ENCODE measurements around the gene DCDC2B. TPM values are rescaled to one million over a fixed set of nuclear protein-coding genes. Genes with fewer than 3 reads are reported as not detected.

Gene DCDC2B
- total RNA-seq, 1 donor from 2014 or later: not detected

DNA sequence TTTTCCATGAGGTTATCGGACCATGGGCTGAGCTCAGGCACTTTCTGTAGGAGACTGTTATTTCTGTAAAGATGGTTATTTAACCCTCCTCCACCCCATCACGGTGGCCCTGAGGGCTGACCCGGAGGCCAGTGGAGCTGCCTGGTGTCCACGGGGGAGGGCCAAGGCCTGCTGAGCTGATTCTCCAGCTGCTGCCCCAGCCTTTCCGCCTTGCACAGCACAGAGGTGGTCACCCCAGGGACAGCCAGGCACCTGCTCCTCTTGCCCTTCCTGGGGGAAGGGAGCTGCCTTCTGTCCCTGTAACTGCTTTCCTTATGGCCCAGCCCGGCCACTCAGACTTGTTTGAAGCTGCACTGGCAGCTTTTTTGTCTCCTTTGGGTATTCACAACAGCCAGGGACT lies 11.1 kb upstream of the DCDC2B start:
- no peaks in the 10 kb centered on the region for H3K27me3 ChIP-seq
- no peak for DNase-seq
- H3K36me3 ChIP-seq: peaks cover 48% of the 10 kb centered on the region
- H3K27ac ChIP-seq: no peak overlapping the region
- H3K4me3 ChIP-seq: no peak overlapping the region
- peaks cover 21% of the 10 kb centered on the region for H3K4me1 ChIP-seq
- intact Hi-C loops (cut with DNase I): no loop called here
- H3K9me3 ChIP-seq: no peaks in the 10 kb centered on the region
- no peak for ATAC-seq
- TF ChIP-seq, protein P1, sequence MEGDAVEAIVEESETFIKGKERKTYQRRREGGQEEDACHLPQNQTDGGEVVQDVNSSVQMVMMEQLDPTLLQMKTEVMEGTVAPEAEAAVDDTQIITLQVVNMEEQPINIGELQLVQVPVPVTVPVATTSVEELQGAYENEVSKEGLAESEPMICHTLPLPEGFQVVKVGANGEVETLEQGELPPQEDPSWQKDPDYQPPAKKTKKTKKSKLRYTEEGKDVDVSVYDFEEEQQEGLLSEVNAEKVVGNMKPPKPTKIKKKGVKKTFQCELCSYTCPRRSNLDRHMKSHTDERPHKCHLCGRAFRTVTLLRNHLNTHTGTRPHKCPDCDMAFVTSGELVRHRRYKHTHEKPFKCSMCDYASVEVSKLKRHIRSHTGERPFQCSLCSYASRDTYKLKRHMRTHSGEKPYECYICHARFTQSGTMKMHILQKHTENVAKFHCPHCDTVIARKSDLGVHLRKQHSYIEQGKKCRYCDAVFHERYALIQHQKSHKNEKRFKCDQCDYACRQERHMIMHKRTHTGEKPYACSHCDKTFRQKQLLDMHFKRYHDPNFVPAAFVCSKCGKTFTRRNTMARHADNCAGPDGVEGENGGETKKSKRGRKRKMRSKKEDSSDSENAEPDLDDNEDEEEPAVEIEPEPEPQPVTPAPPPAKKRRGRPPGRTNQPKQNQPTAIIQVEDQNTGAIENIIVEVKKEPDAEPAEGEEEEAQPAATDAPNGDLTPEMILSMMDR (IDR thresholded peaks at IDR 0.05): no peak

DNA sequence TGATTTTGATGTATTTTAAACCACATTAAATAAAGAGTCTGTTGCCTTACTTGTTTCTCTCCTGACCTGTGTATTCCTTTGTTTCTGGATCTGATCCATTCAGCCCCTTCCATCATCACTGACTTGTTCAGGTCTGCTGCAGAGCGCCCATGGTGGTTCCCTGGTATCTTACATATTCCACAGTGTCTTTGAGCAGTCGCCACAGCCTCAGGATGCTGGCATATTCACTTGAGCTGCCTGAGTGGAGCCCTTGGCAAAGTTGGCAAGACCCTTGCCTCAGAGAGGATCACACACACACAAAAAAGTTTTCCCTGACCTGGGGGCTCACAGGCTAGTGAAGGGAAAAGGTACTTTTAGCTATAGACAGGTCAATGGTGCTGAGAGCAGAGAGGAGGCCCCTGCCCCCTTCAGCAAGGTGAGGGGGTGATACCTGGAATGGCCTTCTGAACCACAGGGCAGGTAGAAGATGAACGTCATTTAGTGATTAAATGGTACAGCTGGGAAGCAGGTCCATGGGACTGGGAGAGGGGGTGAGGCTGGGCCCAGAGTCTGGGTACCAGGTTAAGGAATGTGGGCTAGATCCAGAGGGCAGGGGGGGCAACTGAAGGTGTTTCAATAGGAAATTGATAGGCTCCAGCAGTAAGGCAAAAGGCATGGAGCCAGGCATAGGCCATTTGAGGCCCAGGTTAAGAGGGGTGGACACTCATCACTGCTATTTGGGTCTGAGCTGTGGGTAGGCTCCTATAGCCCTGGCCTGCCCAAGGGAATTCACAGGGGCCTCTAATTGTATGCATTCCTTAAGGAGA lies 10.4 kb upstream of the DCDC2B start:
- Histone ChIP-seq H3K4me1 (peaks cover 21% of the 10 kb centered on the region), H3K9me3 (no peaks in the 10 kb centered on the region), H3K4me3 (no peak overlapping the region), H3K27me3 (no peaks in the 10 kb centered on the region), H3K27ac (no peak overlapping the region), H3K36me3 (peaks cover 42% of the 10 kb centered on the region)
- ATAC-seq (no peak), DNase-seq (no peak)
- intact Hi-C loops (cut with DNase I): no loop called here
- TF ChIP-seq, protein P1 (IDR thresholded peaks at IDR 0.05): no peak

- Histone ChIP-seq H3K4me3 (no peak overlapping the region), H3K4me1 (peaks cover 21% of the 10 kb centered on the region), H3K9me3 (no peaks in the 10 kb centered on the region), H3K27me3 (no peaks in the 10 kb centered on the region), H3K27ac (peak overlapping the region; percentile 63), H3K36me3 (peaks cover 35% of the 10 kb centered on the region)
- intact Hi-C loops (cut with DNase I): no loop called here
- ATAC-seq: no peak
- DNase-seq: no peak
- TF ChIP-seq, protein P1 (IDR thresholded peaks at IDR 0.05): no peak
These were observed 9.7 kb upstream of the DCDC2B start for GRCh38 chr1:32199043-32199716.

DNA sequence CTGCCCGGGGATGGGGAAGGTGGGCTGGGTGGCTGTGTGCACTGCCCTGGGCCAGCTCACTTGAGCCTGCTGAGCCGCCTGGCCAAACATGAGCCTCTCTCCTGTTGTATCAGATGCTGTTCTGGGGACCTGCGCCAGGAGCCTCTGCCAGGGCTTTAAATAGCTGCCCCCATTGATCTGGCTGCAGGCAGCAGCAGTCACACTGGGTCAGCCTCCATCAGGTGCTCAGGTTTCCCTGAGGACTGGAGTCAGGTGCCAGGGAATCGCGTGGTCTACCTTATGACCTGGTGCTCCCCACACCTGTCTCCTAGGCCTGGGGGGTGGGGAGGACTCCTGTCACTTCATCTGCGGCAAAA lies 9.2 kb upstream of the DCDC2B start:
- ATAC-seq (no peak), DNase-seq (no peak)

DNA sequence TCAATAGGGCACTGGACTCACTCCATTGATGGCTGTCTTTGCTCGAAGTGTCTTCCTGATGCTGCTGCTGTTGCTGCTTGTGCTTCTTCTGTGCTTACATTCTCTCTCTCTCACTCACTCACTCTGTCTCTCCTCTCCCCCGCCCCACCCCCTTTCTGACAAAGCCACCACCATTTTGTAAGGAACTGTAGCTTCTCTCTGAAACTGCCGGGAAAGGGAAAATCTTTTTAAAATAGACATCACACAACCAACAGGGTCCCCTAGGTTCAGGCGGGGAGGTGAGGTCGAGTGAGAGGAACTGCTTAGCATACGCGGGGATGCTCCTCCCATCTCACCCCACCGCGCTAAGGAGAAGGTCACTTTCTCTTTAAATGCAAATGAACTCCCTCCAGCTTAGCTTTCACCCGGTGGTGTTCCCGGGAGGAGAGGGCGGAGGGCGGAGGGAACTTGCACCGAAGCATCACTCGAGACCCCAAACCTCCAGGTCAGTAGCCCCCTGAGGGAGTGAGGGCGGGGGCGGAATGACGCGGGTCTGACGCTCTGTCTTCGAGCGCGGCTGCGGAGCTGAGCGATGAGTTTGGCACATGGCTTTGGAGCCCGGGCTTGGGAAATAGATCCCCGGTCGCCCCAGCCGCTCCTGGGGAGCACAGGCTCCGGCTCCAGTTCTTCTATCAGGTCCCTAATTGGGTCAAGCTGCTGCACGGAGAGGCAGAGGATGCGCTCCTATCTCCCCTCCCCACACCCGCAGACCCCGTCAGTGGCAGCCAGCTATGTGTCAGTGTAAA lies 8.5 kb upstream of the DCDC2B start, which contains the start of gene CCDC28B:
Gene CCDC28B, plus strand, starts transcription at position 370 of the 785 bp plus-strand sequence. CDS start 1,341 bp downstream, outside the sequence.
- peaks cover 26% of the 10 kb centered on the region for H3K4me1 ChIP-seq
- DNase-seq (peak; percentile 72), ATAC-seq (peak; percentile 37)
- H3K36me3 ChIP-seq: peaks cover 22% of the 10 kb centered on the region
- no peaks in the 10 kb centered on the region for H3K9me3 ChIP-seq
- intact Hi-C loops (cut with DNase I): no loop called here
- H3K27ac ChIP-seq: peak within 1 kb of the TSS; percentile 63
- H3K27me3 ChIP-seq: no peaks in the 10 kb centered on the region
- H3K4me3 ChIP-seq: peak within 1 kb of the TSS; percentile 65
- TF ChIP-seq, protein P1 (IDR thresholded peaks at IDR 0.05): no peak

More for the DNA sequence above, 9.2 kb upstream of the DCDC2B start:
- TF ChIP-seq, protein P1 (IDR thresholded peaks at IDR 0.05): no peak
- Histone ChIP-seq H3K27ac (peak overlapping the region; percentile 63), H3K36me3 (peaks cover 30% of the 10 kb centered on the region), H3K9me3 (no peaks in the 10 kb centered on the region), H3K4me1 (peaks cover 21% of the 10 kb centered on the region), H3K27me3 (no peaks in the 10 kb centered on the region), H3K4me3 (no peak overlapping the region)
- intact Hi-C loops (cut with DNase I): no loop called here
